Activated T-helper 1 cell treated with anti-CD3 and anti-CD28 coated beads, Interleukin-12 subunit alpha, Interleukin-12 subunit beta, Interleukin-2, Interleukin-4 antibody, amounts not matched to agents 30 ng/mL and 10 ng/mL and 1 ng/mL, durations not matched to agents 14 hours and 24 hours and 36 hours (primary cell): Measurements from ENCODE around the gene KNCN. TPM values are rescaled to one million over a fixed set of nuclear protein-coding genes. Genes with fewer than 3 reads are reported as not detected.

ENCODE experiments used
- DNase-seq: peaks from one replicate; pipeline ENCODE4 v3.0.0; 2021; ENCODE audit warnings: low spot score
- H3K27ac Mint-ChIP-seq: one replicate; pipeline ENCODE4 v1.8.0; 2021; ENCODE audit warnings: mild to moderate bottlenecking, mixed read lengths
- H3K27me3 Mint-ChIP-seq: one replicate; pipeline ENCODE4 v1.8.0; 2022; ENCODE audit warnings: mild to moderate bottlenecking, moderate library complexity, mixed read lengths; ENCODE audit not compliant: insufficient read depth
- H3K36me3 Mint-ChIP-seq: one replicate; pipeline ENCODE4 v1.8.0; 2021; ENCODE audit warnings: low read depth, mixed read lengths
- H3K4me1 Mint-ChIP-seq: one replicate; pipeline ENCODE4 v1.8.0; 2021; ENCODE audit warnings: low read depth, mixed read lengths
- H3K4me3 Mint-ChIP-seq: one replicate; pipeline ENCODE4 v1.8.0; 2021; ENCODE audit warnings: mild to moderate bottlenecking, moderate library complexity, mixed read lengths
- H3K9me3 Mint-ChIP-seq: one replicate; pipeline ENCODE4 v1.8.0; 2021; ENCODE audit warnings: mixed read lengths
- intact Hi-C: fragments of 100-400 bp; cut with micrococcal nuclease; formaldehyde crosslinking; loops from one replicate; pipeline ENCODE4 v1.15.1; 2024
- total RNA-seq: library from RNA; stranded (reverse); gene quantifications from 2 replicates; pipeline ENCODE4 v1.2.3, GENCODE V29; 2022

Gene KNCN
- not detected in 2 replicates for total RNA-seq

DNA sequence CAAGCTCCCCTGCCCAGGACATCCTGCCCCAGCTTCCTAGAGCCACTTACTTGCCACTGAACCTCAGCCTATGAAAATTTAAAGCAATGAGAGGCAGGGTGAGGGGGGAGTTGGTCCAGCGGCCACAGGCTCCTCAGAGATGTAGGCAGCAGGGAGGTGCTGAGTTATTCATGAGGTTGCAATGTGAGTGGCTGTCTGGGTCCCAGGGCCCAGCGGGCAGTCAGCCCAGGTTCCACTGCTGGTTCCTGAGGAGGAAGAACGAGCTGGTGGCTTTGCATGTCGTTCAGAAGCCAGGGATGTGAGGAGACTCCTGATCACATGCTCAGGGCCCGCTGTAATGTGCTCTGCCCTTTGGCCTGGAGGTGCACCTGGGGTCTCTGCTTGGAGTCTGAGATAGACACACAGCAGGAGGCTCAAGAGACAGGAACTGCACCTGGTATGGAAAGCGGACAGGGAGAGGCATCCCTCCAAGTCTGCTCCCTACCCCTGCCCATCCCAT is at the start of gene KNCN:
KNCN (minus strand) TSS at position 51 of the 499 bp plus-strand sequence. CDS start 432 bp downstream, outside the sequence.
- H3K4me3 Mint-ChIP-seq, result no peak within 1 kb of the TSS
- no peak within 1 kb of the TSS for H3K27ac Mint-ChIP-seq
- intact Hi-C loops, result no loop called here
- no peak for DNase-seq
- H3K4me1 Mint-ChIP-seq, result peaks cover 10% of the 10 kb centered on the region
- no peaks in the 10 kb centered on the region for H3K9me3 Mint-ChIP-seq
- peaks cover 9% of the 10 kb centered on the region for H3K27me3 Mint-ChIP-seq
- no peaks in the 10 kb centered on the region for H3K36me3 Mint-ChIP-seq

DNA sequence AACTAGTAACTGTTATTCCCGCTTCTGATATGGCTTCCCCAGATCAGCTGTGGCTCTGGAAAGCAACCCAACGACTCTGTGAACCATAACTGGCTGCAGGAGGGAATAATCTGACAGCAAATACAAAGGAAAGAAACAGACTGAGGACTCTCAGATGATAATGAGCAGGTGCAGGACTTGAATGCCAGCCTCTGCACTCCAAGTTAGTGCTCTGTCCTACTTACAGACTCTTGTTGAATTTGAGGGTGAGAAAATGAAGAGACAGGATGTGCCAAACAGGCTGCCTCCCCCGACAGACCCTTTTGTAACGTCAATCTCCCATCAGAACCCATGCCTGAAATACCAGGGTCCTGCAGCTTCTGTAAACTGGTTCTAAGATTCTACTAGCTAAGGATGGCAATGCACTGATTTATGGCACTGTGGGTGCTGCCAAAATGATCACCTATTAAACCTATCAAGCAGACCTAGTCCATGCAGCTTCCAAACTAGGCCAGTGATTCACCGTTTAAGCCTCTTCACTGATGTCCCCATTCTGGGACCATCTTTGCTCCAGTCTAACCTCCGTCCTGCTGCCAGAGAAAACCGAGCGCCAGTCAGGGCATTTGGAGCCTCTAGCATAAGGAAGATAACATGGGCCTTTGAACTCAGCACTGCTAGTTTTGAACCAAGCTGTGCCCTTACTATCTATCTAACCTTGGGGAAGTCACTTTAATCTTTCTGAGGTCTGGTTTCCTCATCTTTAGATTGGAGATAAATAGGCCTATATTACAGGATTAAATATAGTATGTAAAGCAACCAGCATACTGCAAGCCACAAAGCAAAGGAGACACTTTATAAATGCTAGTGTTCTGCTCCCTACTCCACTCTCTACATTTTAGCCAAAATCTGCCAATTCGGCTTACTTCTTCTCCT is 47.9 kb upstream of the KNCN start:
- DNase-seq, result no peak
- intact Hi-C loops, result no loop called here
- peaks cover 91% of the 10 kb centered on the region for H3K4me1 Mint-ChIP-seq
- no peak overlapping the region for H3K4me3 Mint-ChIP-seq
- H3K27me3 Mint-ChIP-seq, result no peaks in the 10 kb centered on the region
- no peak overlapping the region for H3K27ac Mint-ChIP-seq
- H3K9me3 Mint-ChIP-seq, result no peaks in the 10 kb centered on the region
- H3K36me3 Mint-ChIP-seq, result peaks cover 35% of the 10 kb centered on the region

DNA sequence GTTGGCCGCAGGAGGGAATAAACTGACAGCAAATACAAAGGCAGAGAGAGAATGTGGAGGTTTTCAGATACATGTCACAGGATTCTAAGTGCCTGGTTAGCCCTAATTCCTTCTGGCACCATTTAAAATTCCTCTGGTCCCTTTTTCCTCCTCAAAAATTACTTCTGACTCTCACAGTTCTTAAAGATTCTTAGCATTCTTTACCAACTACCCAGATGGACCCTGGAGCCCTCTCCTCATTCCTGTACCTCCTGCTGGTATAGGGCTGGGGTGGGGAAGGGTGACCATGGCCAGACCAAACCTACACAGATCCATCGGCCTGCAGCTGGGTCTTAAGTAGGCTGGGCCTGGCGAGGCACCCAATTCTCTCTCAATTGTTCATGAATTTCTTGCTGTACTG is 45.4 kb upstream of the KNCN start:
- intact Hi-C loops, result no loop called here
- Mint-ChIP-seq H3K27ac (no peak overlapping the region), H3K27me3 (no peaks in the 10 kb centered on the region), H3K36me3 (peaks cover 54% of the 10 kb centered on the region), H3K4me3 (no peak overlapping the region), H3K4me1 (peaks cover 92% of the 10 kb centered on the region), H3K9me3 (no peaks in the 10 kb centered on the region)
- no peak for DNase-seq

DNA sequence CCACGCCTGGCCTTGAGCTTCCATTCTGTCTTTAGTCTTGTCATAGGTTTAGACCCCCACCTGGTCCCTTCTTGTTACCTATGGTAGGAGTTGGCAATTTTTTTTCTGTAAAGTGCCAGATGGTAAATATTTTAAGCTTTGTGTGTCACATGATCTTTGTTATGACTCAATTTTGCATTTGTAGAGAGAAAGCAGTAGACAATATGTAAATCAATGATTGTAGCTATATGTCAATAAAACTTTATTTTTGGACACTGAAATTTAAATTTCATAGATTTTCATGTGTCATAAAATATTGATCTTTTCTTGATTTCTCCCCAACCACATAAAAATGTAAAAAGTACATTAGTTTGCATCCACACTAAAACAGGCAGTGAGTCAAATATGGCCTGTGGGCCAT is 44.6 kb upstream of the KNCN start:
- H3K9me3 Mint-ChIP-seq, result no peaks in the 10 kb centered on the region
- no peak for DNase-seq
- H3K4me1 Mint-ChIP-seq, result peaks cover 92% of the 10 kb centered on the region
- no peak overlapping the region for H3K4me3 Mint-ChIP-seq
- H3K27ac Mint-ChIP-seq, result peak overlapping the region; percentile 29
- peaks cover 53% of the 10 kb centered on the region for H3K36me3 Mint-ChIP-seq
- intact Hi-C loops, result no loop called here
- no peaks in the 10 kb centered on the region for H3K27me3 Mint-ChIP-seq

DNA sequence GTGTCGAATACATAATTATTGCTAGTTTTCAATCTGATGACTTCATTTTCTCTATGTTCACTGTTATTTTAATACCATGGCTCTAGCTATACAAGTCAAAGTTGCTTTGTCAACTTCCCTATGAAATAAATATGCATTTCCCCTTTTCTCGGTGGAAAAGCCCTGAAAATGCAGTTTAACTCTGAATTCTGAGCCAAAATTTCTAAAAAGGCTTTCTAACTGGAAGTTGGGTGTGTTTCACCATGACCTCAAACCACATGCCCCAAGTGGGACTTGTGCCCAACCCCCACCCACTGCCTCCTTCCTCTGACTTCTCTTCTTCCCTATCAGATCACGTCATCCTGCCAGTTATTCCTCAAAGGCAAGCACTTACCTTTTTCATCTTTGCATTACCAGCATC is 43.7 kb upstream of the KNCN start:
- H3K4me3 Mint-ChIP-seq, result peak overlapping the region; percentile 26
- DNase-seq, result no peak
- H3K36me3 Mint-ChIP-seq, result peaks cover 58% of the 10 kb centered on the region
- H3K27me3 Mint-ChIP-seq, result no peaks in the 10 kb centered on the region
- H3K9me3 Mint-ChIP-seq, result peaks cover under 1% of the 10 kb centered on the region
- peak overlapping the region; percentile 36 for H3K27ac Mint-ChIP-seq
- H3K4me1 Mint-ChIP-seq, result peaks cover 87% of the 10 kb centered on the region
- intact Hi-C loops, result loop anchor here (1.0 kb wide), 1 partner anchor 14 kb away; no protein-coding TSS in a partner anchor

DNA sequence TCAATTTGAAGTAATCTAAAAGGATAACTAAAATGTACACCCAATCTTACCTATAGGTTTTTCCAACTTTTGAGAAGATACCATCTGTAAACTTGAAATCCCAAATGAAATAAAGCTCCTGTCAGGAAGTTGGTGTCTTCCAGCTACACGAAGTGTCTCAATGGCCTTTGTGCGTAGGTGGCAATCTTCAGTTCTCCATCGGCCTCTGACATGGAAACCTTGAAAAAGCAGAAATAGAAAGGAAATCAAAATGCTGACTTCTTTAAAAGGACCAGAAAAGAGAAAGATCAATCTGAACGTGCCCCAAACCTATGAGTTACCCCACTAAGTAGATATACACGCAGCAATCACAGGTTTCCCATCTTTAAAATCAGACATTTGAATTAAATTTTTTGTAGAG is 42.6 kb upstream of the KNCN start:
- peak overlapping the region; percentile 27 for H3K4me3 Mint-ChIP-seq
- H3K27ac Mint-ChIP-seq, result peak overlapping the region; percentile 45
- H3K9me3 Mint-ChIP-seq, result peaks cover 12% of the 10 kb centered on the region

DNA sequence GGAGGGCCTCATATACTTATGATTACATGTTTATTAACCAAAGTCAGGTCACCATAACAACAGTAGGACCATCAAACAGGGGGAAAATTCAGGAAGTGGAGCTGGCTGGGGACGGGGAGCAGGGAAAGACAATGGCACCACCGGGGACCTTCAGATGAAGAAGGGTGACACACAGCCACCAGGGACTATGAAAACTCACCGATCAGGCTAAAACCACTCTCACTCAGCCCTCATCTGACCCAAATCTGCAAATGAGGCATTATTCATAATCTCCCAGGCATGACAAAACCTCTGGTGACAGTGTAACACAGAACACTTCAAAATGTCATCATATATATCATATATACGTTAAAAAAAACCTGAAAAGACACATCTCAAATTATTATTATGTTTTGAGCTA is 41.4 kb upstream of the KNCN start:
- no peak overlapping the region for H3K4me3 Mint-ChIP-seq
- peaks cover 64% of the 10 kb centered on the region for H3K4me1 Mint-ChIP-seq
- DNase-seq, result no peak
- H3K27ac Mint-ChIP-seq, result no peak overlapping the region
- intact Hi-C loops, result no loop called here
- no peaks in the 10 kb centered on the region for H3K27me3 Mint-ChIP-seq
- H3K9me3 Mint-ChIP-seq, result peaks cover 15% of the 10 kb centered on the region
- H3K36me3 Mint-ChIP-seq, result peaks cover 69% of the 10 kb centered on the region

More for the DNA sequence above, 42.6 kb upstream of the KNCN start:
- Mint-ChIP-seq H3K4me1 (peaks cover 76% of the 10 kb centered on the region), H3K36me3 (peaks cover 64% of the 10 kb centered on the region), H3K27me3 (no peaks in the 10 kb centered on the region)
- intact Hi-C loops, result no loop called here
- no peak for DNase-seq

DNA sequence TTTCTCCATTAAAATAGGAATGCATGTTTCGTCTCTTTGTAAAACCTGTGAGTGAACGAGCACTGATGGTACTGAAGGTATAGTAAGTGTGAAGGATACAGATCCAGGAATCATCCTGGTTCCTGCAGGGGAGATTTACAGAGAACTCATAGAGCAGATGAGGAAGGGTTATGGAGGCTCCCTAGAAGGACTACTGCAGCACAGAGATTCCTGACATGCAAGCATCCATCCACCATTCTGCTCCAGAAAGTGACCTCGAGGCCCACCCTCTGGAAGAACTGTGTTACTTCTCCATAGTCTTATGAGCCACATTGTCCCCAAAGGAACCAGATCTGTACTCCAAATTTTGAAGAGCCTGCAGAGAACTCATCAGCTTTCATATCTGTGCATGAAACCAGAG is 38.1 kb upstream of the KNCN start:
- Mint-ChIP-seq H3K27ac (no peak overlapping the region), H3K4me1 (peaks cover 31% of the 10 kb centered on the region), H3K36me3 (peaks cover 57% of the 10 kb centered on the region), H3K27me3 (no peaks in the 10 kb centered on the region), H3K9me3 (peaks cover 15% of the 10 kb centered on the region), H3K4me3 (no peak overlapping the region)
- intact Hi-C loops, result no loop called here
- no peak for DNase-seq

DNA sequence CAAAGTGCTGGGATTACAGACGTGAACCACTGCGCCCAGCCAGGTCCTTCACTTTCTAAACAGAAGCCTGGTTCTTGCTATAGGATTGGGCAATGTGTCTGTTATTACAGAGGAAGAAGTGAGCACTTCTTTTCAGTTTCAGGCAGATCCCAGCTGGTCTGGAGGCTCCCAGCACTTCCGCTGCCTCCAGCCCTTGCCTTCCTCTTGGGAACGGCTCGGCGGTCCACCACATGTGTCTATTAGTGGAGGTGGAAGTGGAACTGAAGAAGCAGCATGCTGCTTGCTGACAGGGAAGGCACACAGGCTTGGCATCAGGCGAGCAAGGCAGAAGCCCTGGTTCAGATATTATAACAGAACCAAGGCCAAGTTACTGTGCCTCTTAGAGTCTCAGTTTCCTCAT is 35.6 kb upstream of the KNCN start:
- no peak for DNase-seq
- H3K9me3 Mint-ChIP-seq, result peaks cover 15% of the 10 kb centered on the region
- H3K4me1 Mint-ChIP-seq, result peaks cover 34% of the 10 kb centered on the region
- no peak overlapping the region for H3K27ac Mint-ChIP-seq
- intact Hi-C loops, result no loop called here
- no peak overlapping the region for H3K4me3 Mint-ChIP-seq
- no peaks in the 10 kb centered on the region for H3K27me3 Mint-ChIP-seq
- H3K36me3 Mint-ChIP-seq, result peaks cover 51% of the 10 kb centered on the region

DNA sequence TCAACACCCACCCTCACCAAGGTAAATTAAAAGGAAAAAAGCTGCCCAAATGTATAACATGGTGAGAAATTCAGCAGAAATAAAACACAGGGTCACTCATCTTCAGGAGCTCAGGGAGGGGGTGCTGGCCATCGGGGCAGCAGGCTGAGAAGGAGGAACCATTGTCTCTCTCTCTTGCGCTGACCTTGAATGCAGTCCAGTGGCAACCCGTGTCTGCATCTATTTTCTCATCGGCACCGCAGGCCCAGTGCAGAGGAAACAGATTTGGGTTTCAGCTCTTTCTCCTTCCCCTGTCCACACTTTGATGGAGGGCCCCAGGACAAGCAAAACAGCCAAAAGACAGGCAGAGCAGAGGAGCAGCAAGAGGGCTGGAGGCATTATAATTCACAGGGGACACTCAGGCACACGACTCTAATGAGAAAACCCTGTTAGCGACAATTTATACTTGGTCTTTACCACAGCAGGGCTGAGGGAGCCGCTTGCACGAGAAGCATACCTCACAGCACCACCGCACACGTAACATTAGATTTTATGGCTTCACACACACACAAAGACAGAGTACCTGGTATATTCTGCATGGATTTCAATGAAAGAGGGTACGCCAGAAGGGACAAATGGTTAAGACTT is 34.0 kb upstream of the KNCN start:
- Mint-ChIP-seq H3K9me3 (peaks cover 15% of the 10 kb centered on the region), H3K4me3 (no peak overlapping the region), H3K36me3 (peaks cover 43% of the 10 kb centered on the region), H3K27ac (no peak overlapping the region), H3K4me1 (peaks cover 34% of the 10 kb centered on the region), H3K27me3 (no peaks in the 10 kb centered on the region)
- intact Hi-C loops, result no loop called here
- no peak for DNase-seq

DNA sequence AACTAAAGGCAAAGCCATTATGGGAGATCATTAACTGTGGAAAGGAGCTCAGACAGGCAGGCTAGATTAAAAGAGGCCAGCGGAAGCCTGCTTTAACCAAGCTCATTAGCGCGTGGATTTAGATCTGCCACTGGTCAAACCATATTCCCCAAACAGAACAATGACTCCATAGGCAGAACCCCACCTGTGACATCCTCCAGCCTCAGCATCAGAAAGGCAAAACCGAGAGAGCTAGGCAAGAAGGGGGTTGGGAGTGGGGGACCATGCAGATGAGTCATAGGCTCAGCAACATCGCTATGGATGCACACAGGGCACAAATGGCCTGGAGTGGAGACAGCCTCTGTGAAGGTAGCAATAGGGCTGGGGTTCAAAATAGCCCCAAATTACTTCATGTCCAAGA is 32.0 kb upstream of the KNCN start:
- H3K27me3 Mint-ChIP-seq, result no peaks in the 10 kb centered on the region
- no peaks in the 10 kb centered on the region for H3K9me3 Mint-ChIP-seq
- peaks cover 38% of the 10 kb centered on the region for H3K36me3 Mint-ChIP-seq
- no peak overlapping the region for H3K4me3 Mint-ChIP-seq
- no peak for DNase-seq
- intact Hi-C loops, result loop anchor here (5.0 kb wide), 1 partner anchor 84 kb away; the partner anchor contains the start of gene ATPAF1
- H3K4me1 Mint-ChIP-seq, result peaks cover 48% of the 10 kb centered on the region
- peak overlapping the region; percentile 96 for H3K27ac Mint-ChIP-seq

DNA sequence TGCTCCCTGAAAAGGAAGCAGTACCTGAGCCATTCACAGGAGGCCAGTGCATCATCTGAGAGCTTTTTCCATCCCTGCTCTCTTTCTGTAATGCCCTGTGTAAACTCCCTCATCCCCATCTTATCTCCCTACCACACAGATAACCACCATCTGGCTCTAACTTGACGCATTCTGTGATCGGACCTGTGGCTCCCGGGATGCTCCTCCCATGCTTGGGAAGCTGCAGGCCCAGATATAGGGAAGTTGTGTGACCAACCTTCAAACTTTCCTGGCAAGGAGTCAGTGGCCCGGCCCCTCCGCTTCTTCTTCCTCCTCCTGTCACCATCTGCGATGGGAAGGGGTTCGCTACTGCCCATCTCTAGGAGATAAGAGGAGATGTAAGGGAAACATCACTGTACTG is 31.5 kb upstream of the KNCN start:
- Mint-ChIP-seq H3K4me1 (peaks cover 51% of the 10 kb centered on the region), H3K27me3 (no peaks in the 10 kb centered on the region), H3K4me3 (peak overlapping the region; percentile 7), H3K27ac (peak overlapping the region; percentile 96), H3K36me3 (peaks cover 42% of the 10 kb centered on the region), H3K9me3 (no peaks in the 10 kb centered on the region)
- no peak for DNase-seq
- intact Hi-C loops, result loop anchor here (1.0 to 5.0 kb wide), 2 partner anchors 84 to 136 kb away; partner anchors contain the start of genes ATPAF1 and EFCAB14
